HepG2 (cell line): ENCODE measurements around the gene TFPI2.

ENCODE experiments used
- CTCF ChIP-seq: sonication (generic); formaldehyde crosslinking; IDR thresholded peaks from 2 replicates; pipeline ENCODE4 v1.5.0; 2020; ENCODE audit warnings: mild to moderate bottlenecking, missing genetic modification reagents, moderate library complexity
- ELF4 ChIP-seq: sonication (generic); formaldehyde crosslinking; IDR thresholded peaks from 2 replicates; pipeline ENCODE4 v1.5.0; 2020; ENCODE audit warnings: missing genetic modification reagents, mild to moderate bottlenecking, moderate library complexity, borderline replicate concordance
- EZH2 ChIP-seq: conservative IDR thresholded peaks from 2 replicates; pipeline ENCODE4 v1.6.1; 2012; ENCODE audit warnings: mild to moderate bottlenecking, low read depth, low read length, moderate library complexity
- JUND ChIP-seq: sonication (generic); formaldehyde crosslinking; IDR thresholded peaks from 2 replicates; pipeline ENCODE4 v1.8.0; 2022; ENCODE audit warnings: mild to moderate bottlenecking, missing genetic modification reagents
- KAT7 ChIP-seq: IDR thresholded peaks from 2 replicates; pipeline ENCODE4 v1.6.1; 2018; ENCODE audit warnings: borderline replicate concordance, missing compliant biosample characterization
- MATR3 ChIP-seq: sonication (generic); formaldehyde crosslinking; IDR thresholded peaks from 2 replicates; pipeline ENCODE4 v1.4.0; 2020; ENCODE audit warnings: missing genetic modification reagents
- MAX ChIP-seq: IDR thresholded peaks from 2 replicates; pipeline ENCODE4 v1.6.1; 2012; ENCODE audit warnings: inconsistent platforms
- MEIS1 ChIP-seq: sonication (generic); formaldehyde crosslinking; IDR thresholded peaks from 2 replicates; pipeline ENCODE4 v1.9.0; 2021; ENCODE audit warnings: mild to moderate bottlenecking, missing genetic modification reagents, moderate library complexity, borderline replicate concordance
- ZHX1 ChIP-seq: sonication (generic); formaldehyde crosslinking; IDR thresholded peaks from 2 replicates; pipeline ENCODE4 v1.8.1; 2022; ENCODE audit warnings: low read depth, mild to moderate bottlenecking, missing genetic modification reagents
- ZNF639 ChIP-seq: conservative IDR thresholded peaks from 2 replicates; pipeline ENCODE4 v1.6.1; 2018; ENCODE audit warnings: missing genetic modification reagents

- TF ChIP-seq MATR3, result no peak
- no peak for TF ChIP-seq EZH2
- TF ChIP-seq MAX, result no peak
- no peak for TF ChIP-seq ZHX1 (CRISPR knock-in tag)
- no peak for TF ChIP-seq CTCF (CRISPR knock-in tag)
- no peak for TF ChIP-seq KAT7
- no peak for TF ChIP-seq JUND
- no peak for TF ChIP-seq ELF4 (CRISPR knock-in tag)
- no peak for TF ChIP-seq ZNF639
- TF ChIP-seq MEIS1 (CRISPR knock-in tag), result no peak
Observed at GRCh38 chr7:93843260-93843659, 47.3 kb downstream of the TFPI2 start.
